Naive B cell (primary cell): ENCODE results near the gene SPATA46. TPM values are rescaled to one million over a fixed set of nuclear protein-coding genes. Genes with fewer than 3 reads are reported as not detected.

ENCODE experiments used
- ATAC-seq, 2 donors: fragments of 150-1000 bp; cut with Tn5 transposase; 2 replicates each; pipeline ENCODE4 v1.10.0; 2021; ENCODE audit warnings: low read depth in 2 of 2, mild to moderate bottlenecking in 2 of 2, moderate library complexity in 2 of 2
- DNase-seq: peaks from one replicate; pipeline ENCODE4 v3.0.0; 2022
- H3K27ac Mint-ChIP-seq, 6 donors: one replicate each; pipeline ENCODE4 v1.8.0; 2020 to 2022; ENCODE audit warnings: mild to moderate bottlenecking in 6 of 6, mixed read lengths in 6 of 6, moderate library complexity in 5 of 6, inconsistent platforms in 2 of 6
- H3K27me3 Mint-ChIP-seq, 3 donors: one replicate each; pipeline ENCODE4 v1.8.0; 2021 to 2022; ENCODE audit warnings: mixed read lengths in 3 of 3, mild to moderate bottlenecking in 1 of 3
- H3K36me3 Mint-ChIP-seq, 2 donors: one replicate each; pipeline ENCODE4 v1.8.0; 2020 to 2022; ENCODE audit warnings: mixed read lengths in 2 of 2, inconsistent platforms in 1 of 2, mild to moderate bottlenecking in 1 of 2
- H3K4me1 Mint-ChIP-seq, 3 donors: one replicate each; pipeline ENCODE4 v1.8.0; 2020 to 2022; ENCODE audit warnings: mixed read lengths in 3 of 3, inconsistent platforms in 1 of 3, mild to moderate bottlenecking in 1 of 3, moderate library complexity in 1 of 3
- H3K4me3 Mint-ChIP-seq, 8 donors: one replicate each; pipeline ENCODE4 v1.8.0; 2020 to 2022; ENCODE audit warnings: mild to moderate bottlenecking in 8 of 8, mixed read lengths in 8 of 8, moderate library complexity in 8 of 8, inconsistent platforms in 2 of 8
- H3K9me3 Mint-ChIP-seq, 7 donors: one replicate each; pipeline ENCODE4 v1.8.0; 2020 to 2022; ENCODE audit warnings: mixed read lengths in 7 of 7, mild to moderate bottlenecking in 5 of 7, inconsistent platforms in 2 of 7, moderate library complexity in 1 of 7
- polyA plus RNA-seq, 6 donors: library from polyadenylated mRNA; unstranded; fragments of 300-500 nt; fragmentation: Illumina TruSeq; gene quantifications; one replicate each; pipeline ENCODE4 v1.2.3, GENCODE V29; 2021; ENCODE audit warnings: low read depth in 6 of 6

The SPATA46 gene
- polyA plus RNA-seq, 6 donors from 2014 or later = not detected

DNA sequence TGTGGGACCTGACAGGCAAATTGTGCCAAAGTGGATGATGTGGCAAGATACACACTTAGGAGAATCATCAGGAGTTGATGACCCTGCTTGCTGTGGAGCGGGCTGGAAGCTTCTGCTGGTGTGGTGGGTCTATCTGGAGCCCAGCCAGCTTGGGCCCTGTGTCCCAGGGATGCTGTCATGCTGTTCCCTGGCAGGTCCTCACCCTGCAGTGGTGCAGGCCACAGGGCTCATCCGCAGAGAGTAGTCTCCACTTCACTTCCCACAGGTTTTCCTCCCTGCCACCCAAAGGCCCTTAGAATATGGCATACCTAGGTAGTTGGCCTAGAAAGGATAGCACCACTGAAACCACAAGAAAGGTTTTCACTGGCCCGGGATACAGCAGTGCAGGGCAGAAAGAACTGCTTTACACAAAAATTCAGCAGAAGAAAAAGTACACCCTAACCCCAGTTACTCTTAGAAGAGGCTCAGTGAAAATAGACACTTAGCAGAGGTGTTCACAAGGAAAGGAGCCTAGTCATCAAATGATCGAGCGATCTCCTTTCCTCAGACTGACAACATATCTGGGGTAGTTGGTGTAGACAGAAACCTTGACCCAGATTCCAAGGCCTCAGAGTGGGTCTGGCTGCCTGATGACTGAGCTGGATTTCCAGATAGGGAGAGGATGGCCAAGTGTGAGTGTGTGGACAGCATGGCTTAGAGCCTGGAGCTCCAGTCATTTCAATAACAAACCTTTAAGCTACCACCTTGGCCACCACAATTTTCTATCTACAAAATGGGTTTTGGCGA is 3.6 kb upstream of the SPATA46 start:
- no peaks in the 10 kb centered on the region for H3K27me3 Mint-ChIP-seq
- DNase-seq = no peak

GRCh38 chr1:162375463-162375862 is 1.2 kb downstream of the SPATA46 start:
- DNase-seq (no peak), ATAC-seq (no peak)
- Mint-ChIP-seq H3K27me3 (no peaks in the 10 kb centered on the region), H3K4me3 (no peak overlapping the region), H3K36me3 (no peaks in the 10 kb centered on the region), H3K4me1 (no peaks in the 10 kb centered on the region), H3K27ac (no peak overlapping the region), H3K9me3 (no peaks in the 10 kb centered on the region)

More for the DNA sequence above, 3.6 kb upstream of the SPATA46 start:
- no peaks in the 10 kb centered on the region for H3K4me1 Mint-ChIP-seq
- H3K36me3 Mint-ChIP-seq = no peaks in the 10 kb centered on the region
- no peak overlapping the region for H3K27ac Mint-ChIP-seq
- H3K4me3 Mint-ChIP-seq = peak overlapping the region in 1 of 8 donors; percentile 30
- peaks cover 0 to 2% (median 0%) of the 10 kb centered on the region in 7 donors for H3K9me3 Mint-ChIP-seq
- ATAC-seq = no peak

DNA sequence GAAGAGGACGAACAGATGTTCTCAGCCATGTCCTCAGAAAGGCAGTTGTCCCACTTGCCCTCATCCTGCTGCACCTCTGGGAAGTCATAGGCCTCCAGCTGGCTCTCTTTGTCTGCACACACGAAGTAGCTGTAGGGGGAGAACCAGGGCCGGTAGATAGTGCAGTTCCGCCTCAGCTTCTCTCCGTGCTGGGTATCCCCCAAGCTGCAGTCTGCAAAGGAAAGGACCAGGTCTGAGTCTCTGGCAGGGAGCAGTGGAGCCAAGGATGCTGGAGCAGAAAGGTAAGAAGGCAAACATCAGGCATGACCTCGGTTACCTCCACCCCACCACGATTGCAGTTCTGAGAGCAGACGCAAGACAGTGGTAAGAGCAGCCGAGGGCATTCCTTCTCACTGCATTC is 2.2 kb downstream of the SPATA46 start:
- Mint-ChIP-seq H3K27me3 (no peaks in the 10 kb centered on the region), H3K4me3 (no peak overlapping the region), H3K27ac (no peak overlapping the region), H3K9me3 (no peaks in the 10 kb centered on the region), H3K36me3 (no peaks in the 10 kb centered on the region), H3K4me1 (no peaks in the 10 kb centered on the region)
- ATAC-seq (no peak), DNase-seq (no peak)

DNA sequence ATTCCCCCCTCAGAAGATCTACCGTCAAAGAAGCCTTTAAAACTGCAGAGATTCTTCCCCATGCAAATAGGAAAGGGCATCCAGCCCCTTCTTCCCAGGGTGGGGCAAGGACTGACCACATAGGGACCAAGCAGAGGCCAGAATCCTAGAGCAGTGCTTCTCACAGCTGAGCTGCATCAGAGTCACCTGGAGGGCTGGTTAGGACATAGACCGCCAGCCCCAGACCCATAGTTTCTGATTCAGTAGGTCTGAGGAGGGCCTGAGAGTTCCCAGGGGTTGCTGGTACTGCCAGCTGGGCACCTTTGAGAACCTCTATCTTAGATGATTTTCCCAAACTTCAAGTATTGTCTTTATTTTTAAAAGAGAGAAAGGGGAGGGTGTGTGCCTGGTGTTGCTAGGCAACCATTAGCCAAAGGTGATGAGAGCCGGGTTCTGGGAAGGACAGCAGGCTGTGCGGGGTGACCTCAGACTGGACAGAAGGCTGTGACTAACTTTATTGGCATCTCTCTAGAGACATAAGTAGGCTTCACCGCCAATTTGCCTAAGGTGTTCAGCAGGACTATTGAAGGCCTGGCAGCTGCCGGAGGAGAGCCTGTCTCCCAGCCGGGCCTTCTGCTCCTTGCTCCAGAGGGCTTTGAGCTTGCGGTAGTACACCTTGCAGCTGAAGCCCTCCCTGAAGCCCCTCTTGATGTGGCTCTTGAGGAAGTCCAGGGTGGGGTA is 3.0 kb downstream of the SPATA46 start:
- Mint-ChIP-seq H3K27ac (peak overlapping the region in 1 of 6 donors; percentile 41), H3K4me1 (no peaks in the 10 kb centered on the region), H3K4me3 (peak overlapping the region in 1 of 8 donors; percentile 71), H3K9me3 (no peaks in the 10 kb centered on the region), H3K36me3 (no peaks in the 10 kb centered on the region), H3K27me3 (no peaks in the 10 kb centered on the region)
- ATAC-seq (no peak), DNase-seq (no peak)

DNA sequence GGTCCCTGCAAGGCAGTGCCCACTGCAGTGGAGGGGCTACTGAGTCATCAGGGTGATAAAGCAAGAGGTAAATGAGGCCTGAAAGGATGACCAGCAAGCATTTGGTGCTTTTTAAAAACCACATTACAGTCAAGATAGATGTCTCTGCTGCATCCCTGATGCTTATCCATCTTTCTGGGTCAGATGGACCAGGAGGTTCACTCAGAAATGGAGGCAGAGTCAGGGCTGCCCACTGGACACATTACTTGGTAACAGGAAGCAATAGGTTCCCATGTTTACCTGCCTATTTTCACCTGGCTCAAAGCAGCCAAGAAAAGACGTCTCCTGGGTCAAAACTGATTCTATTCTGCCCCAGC is 3.6 kb downstream of the SPATA46 start:
- Mint-ChIP-seq H3K36me3 (no peaks in the 10 kb centered on the region), H3K27me3 (no peaks in the 10 kb centered on the region), H3K27ac (no peak overlapping the region), H3K4me3 (no peak overlapping the region), H3K9me3 (no peaks in the 10 kb centered on the region), H3K4me1 (no peaks in the 10 kb centered on the region)
- DNase-seq (no peak), ATAC-seq (no peak)

DNA sequence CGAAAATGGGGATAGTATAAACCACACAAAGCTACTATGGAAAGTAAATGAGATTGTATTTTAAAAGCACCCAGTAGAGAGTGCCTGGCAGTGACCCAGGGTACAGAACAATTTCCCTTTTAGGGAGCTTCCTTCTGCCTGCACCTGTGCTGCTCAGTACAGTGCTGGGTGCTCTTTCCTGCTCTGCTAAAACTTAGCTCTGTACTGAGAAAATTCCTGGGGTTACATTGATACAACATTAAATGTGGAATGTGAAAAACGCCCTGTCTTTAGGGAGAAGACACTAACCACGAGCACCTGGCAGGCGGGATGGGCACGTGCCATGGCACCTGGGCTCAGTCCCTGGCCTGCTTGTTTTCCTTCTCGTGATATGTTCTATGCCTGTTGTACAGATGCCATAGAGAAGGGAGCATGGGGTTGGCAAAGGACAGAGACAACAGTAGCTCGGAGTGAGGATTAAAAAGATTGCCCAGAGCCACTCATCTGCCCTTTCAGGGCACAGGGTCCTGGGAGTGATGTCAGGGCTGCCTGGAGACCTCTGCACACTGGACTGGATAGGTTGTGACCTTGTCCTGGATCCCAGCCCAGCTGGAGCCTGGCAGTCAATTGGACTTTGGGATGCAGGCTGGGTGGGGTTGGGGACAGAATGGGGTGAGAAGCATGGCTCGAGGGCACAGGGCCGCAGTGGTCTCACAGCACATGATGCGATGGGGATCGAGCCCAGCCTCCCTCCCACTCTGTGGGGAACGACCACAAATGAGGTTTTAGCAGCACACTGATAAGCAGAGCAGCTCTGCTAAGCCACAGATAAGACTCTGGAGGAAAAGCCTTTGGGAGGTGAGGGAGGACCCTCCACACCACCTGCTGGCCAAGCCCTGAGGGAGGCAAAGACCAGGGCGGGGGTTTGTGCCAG is 4.2 kb downstream of the SPATA46 start:
- Mint-ChIP-seq H3K27me3 (no peaks in the 10 kb centered on the region), H3K4me3 (no peak overlapping the region), H3K27ac (peak overlapping the region in 2 of 6 donors; percentile 44 to 61), H3K36me3 (no peaks in the 10 kb centered on the region), H3K4me1 (no peaks in the 10 kb centered on the region), H3K9me3 (no peaks in the 10 kb centered on the region)
- ATAC-seq (no peak), DNase-seq (no peak)

- Mint-ChIP-seq H3K36me3 (no peaks in the 10 kb centered on the region), H3K9me3 (no peaks in the 10 kb centered on the region), H3K4me3 (no peak overlapping the region), H3K4me1 (no peaks in the 10 kb centered on the region), H3K27me3 (no peaks in the 10 kb centered on the region), H3K27ac (peak overlapping the region in 1 of 6 donors; percentile 61)
- no peak for DNase-seq
- ATAC-seq = no peak
These were observed 5.0 kb downstream of the SPATA46 start for GRCh38 chr1:162371611-162372010.

DNA sequence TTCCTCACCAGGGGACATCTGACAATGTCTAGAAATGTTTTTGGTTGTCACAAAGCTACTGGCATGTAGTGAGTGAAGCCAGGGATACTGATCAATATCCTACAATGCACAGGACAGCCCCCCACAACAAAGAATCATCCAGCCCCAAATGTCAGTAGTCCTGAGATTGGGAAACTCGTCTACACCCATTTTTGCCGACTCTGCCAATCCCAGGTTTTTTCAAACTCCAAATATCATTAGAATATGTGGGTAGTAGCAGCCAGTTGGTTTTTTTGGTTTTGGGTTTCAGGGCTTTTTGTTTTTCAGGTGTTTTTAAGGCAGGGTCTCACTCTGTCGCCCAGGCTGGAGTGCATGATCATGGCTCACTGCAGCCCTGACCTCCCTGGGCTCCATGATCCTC is 5.9 kb downstream of the SPATA46 start:
- Mint-ChIP-seq H3K27ac (no peak overlapping the region), H3K36me3 (no peaks in the 10 kb centered on the region), H3K9me3 (no peaks in the 10 kb centered on the region), H3K4me3 (no peak overlapping the region), H3K27me3 (peaks cover 0 to 9% (median 0%) of the 10 kb centered on the region in 3 donors), H3K4me1 (no peaks in the 10 kb centered on the region)
- ATAC-seq = no peak
- no peak for DNase-seq

DNA sequence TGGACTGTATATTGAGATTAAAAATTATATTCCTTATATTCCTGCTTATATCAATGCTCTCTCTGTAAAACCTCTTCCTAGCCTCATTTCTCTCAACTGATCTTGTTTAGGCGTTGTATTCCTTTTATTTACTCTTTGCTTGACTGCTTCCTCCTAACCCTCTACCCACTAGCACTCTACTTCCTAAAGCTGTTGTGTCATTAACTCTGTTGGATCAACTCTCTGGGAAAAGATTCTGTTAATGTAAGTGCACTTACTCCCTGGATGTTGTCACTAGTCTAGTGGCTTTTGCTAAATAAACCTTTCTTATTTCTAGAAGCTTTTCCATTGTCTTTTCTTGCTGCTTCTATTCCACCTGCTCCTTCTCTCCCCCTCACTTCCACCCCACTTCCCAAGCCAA is 6.5 kb downstream of the SPATA46 start:
- DNase-seq = no peak
- no peak for ATAC-seq
- no peak overlapping the region for H3K27ac Mint-ChIP-seq
- H3K27me3 Mint-ChIP-seq = peaks cover under 1 to 10% (median 4%) of the 10 kb centered on the region in 3 donors
- H3K4me3 Mint-ChIP-seq = no peak overlapping the region
- H3K9me3 Mint-ChIP-seq = no peaks in the 10 kb centered on the region
- H3K36me3 Mint-ChIP-seq = no peaks in the 10 kb centered on the region
- no peaks in the 10 kb centered on the region for H3K4me1 Mint-ChIP-seq

DNA sequence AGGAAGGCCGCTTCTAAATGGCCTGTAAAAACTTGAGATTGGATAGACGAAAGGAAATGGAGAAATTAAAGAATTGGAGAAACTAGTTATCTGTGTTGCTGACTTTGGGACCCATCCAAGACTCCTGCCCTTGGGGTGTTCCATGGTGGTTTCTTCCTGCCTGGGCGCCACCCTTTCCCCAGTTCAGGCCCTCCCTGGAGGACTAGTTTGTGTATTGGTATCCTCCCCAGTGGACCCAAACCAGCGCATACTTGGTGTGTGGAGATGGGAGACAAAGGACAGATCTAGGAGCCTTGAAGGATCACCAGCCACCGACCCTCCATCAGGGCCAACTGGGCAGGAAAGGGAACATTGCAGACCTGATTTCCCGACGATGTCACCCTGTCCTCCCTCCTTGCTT is 7.1 kb downstream of the SPATA46 start:
- peaks cover 6 to 13% (median 10%) of the 10 kb centered on the region in 3 donors for H3K27me3 Mint-ChIP-seq
- H3K4me1 Mint-ChIP-seq = no peaks in the 10 kb centered on the region
- DNase-seq (no peak), ATAC-seq (no peak)
- H3K36me3 Mint-ChIP-seq = no peaks in the 10 kb centered on the region
- H3K9me3 Mint-ChIP-seq = no peaks in the 10 kb centered on the region
- no peak overlapping the region for H3K4me3 Mint-ChIP-seq
- no peak overlapping the region for H3K27ac Mint-ChIP-seq

DNA sequence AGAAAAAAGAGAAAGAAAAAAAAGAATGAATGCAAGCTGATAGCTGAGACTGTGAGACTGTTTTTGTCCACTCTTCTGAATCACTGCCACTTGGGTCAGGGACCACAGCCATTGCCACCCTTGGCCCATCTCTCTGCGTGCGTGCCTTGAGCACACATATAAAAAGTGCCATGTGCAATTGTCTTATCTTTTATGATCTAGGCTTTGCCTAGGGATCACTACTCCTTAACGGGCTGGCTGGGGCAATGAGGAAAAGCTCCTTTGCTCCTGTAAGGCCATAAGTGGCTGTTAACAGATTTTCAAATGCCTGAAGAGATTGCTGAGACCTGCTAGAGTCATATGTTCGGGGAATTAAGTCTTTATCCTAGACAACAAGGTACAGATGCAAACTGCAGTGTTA is 8.2 kb downstream of the SPATA46 start:
- no peak for DNase-seq
- H3K27ac Mint-ChIP-seq = no peak overlapping the region
- no peaks in the 10 kb centered on the region for H3K9me3 Mint-ChIP-seq
- H3K36me3 Mint-ChIP-seq = no peaks in the 10 kb centered on the region
- no peak for ATAC-seq
- H3K4me1 Mint-ChIP-seq = no peaks in the 10 kb centered on the region
- H3K27me3 Mint-ChIP-seq = peaks cover 12 to 23% (median 18%) of the 10 kb centered on the region in 3 donors
- H3K4me3 Mint-ChIP-seq = peak overlapping the region in 1 of 8 donors; percentile 38

DNA sequence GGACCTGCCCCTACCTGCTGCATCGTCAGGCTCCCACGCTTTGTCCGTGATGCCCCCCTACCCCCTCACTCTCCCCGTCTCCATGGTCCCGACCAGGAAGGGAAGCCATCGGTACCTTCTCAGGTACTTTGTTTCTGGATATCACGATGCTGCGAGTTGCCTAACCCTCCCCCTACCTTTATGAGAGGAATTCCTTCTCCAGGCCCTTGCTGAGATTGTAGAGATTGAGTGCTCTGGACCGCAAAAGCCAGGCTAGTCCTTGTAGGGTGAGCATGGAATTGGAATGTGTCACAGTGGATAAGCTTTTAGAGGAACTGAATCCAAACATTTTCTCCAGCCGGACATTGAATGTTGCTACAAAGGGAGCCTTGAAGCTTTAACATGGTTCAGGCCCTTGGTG is 8.9 kb downstream of the SPATA46 start:
- Mint-ChIP-seq H3K4me1 (peaks cover 0 to 2% (median 0%) of the 10 kb centered on the region in 3 donors), H3K9me3 (no peaks in the 10 kb centered on the region), H3K27ac (no peak overlapping the region), H3K4me3 (no peak overlapping the region), H3K36me3 (no peaks in the 10 kb centered on the region), H3K27me3 (peaks cover 12 to 25% (median 25%) of the 10 kb centered on the region in 3 donors)
- DNase-seq (no peak), ATAC-seq (no peak)

DNA sequence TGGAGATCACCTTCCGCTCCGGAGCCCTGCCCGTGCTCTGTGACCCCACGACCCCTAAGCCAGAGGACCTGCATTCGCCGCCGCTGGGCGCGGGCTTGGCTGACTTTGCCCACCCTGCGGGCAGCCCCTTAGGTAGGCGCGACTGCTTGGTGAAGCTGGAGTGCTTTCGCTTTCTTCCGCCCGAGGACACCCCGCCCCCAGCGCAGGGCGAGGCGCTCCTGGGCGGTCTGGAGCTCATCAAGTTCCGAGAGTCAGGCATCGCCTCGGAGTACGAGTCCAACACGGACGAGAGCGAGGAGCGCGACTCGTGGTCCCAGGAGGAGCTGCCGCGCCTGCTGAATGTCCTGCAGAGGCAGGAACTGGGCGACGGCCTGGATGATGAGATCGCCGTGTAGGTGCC is 9.6 kb downstream of the SPATA46 start:
- no peaks in the 10 kb centered on the region for H3K9me3 Mint-ChIP-seq
- H3K27ac Mint-ChIP-seq = no peak overlapping the region
- ATAC-seq (no peak), DNase-seq (no peak)
- no peaks in the 10 kb centered on the region for H3K36me3 Mint-ChIP-seq
- peaks cover 12 to 25% (median 25%) of the 10 kb centered on the region in 3 donors for H3K27me3 Mint-ChIP-seq
- peaks cover 0 to 6% (median under 1%) of the 10 kb centered on the region in 3 donors for H3K4me1 Mint-ChIP-seq
- peak overlapping the region in 1 of 8 donors; percentile 15 for H3K4me3 Mint-ChIP-seq
